HG03342 (cell line): Measurements from ENCODE around the gene FLNA.

ENCODE experiments used
- ATAC-seq: cut with Tn5 transposase; IDR thresholded peaks from one replicate; pipeline ENCODE4 v1.9.1; 2021; ENCODE audit warnings: mild to moderate bottlenecking, moderate library complexity; ENCODE audit not compliant: unreplicated experiment

FLNA gene

GRCh38 chrX:154360155-154360713, 14.2 kb downstream of the FLNA start:
- ATAC-seq: no peak

- no peak for ATAC-seq
Observed at GRCh38 chrX:154359362-154360154, 14.9 kb downstream of the FLNA start.

- no peak for ATAC-seq
Observed at GRCh38 chrX:154358829-154359228, 15.6 kb downstream of the FLNA start.

- no peak for ATAC-seq
Observed at GRCh38 chrX:154358011-154358410, 16.4 kb downstream of the FLNA start.

- ATAC-seq: no peak
Observed at GRCh38 chrX:154357205-154357604, 17.2 kb downstream of the FLNA start.

GRCh38 chrX:154356596-154356995, 17.8 kb downstream of the FLNA start:
- ATAC-seq: no peak

GRCh38 chrX:154355776-154356140, 18.7 kb downstream of the FLNA start:
- no peak for ATAC-seq

- ATAC-seq: no peak
Observed at GRCh38 chrX:154355094-154355775, 19.2 kb downstream of the FLNA start.

GRCh38 chrX:154354516-154354915, 19.9 kb downstream of the FLNA start:
- no peak for ATAC-seq

GRCh38 chrX:154354013-154354412, 20.4 kb downstream of the FLNA start:
- ATAC-seq: no peak

GRCh38 chrX:154353172-154353843, 21.1 kb downstream of the FLNA start:
- ATAC-seq: no peak

GRCh38 chrX:154352466-154352865, 22.0 kb downstream of the FLNA start:
- no peak for ATAC-seq

- no peak for ATAC-seq
Observed at GRCh38 chrX:154352012-154352401, 22.4 kb downstream of the FLNA start.

GRCh38 chrX:154351183-154352011, 23.0 kb downstream of the FLNA start:
- no peak for ATAC-seq

- no peak for ATAC-seq
Observed at GRCh38 chrX:154350429-154351182, 23.8 kb downstream of the FLNA start.

- no peak for ATAC-seq
Observed at GRCh38 chrX:154349979-154350378, 24.5 kb downstream of the FLNA start.

GRCh38 chrX:154349359-154349935, 25.0 kb downstream of the FLNA start:
- ATAC-seq: no peak

- ATAC-seq: no peak
Observed at GRCh38 chrX:154348646-154349358, 25.6 kb downstream of the FLNA start.

GRCh38 chrX:154348114-154348531, 26.3 kb downstream of the FLNA start:
- ATAC-seq: no peak
